SU-DHL-6 (cell line): Measurements from ENCODE around the gene XYLT1.

Experiments used
- H2AFZ ChIP-seq: fragments of 200-600 bp; sonication (generic); 2 replicates; pipeline ENCODE4 v1.6.1; 2014; ENCODE audit warnings: low read depth, mild to moderate bottlenecking, moderate library complexity, mixed read lengths, antibody characterized with exemption, low read length; ENCODE audit not compliant: severe bottlenecking
- H3F3A ChIP-seq: fragments of 200-600 bp; shearing (Covaris generic); 2 replicates; pipeline ENCODE4 v1.6.0; 2016; ENCODE audit warnings: antibody characterized with exemption, mild to moderate bottlenecking; ENCODE audit not compliant: insufficient read depth
- H3K27ac ChIP-seq: fragments of 200-600 bp; sonication (generic); 2 replicates; pipeline ENCODE4 v1.5.1; 2016; ENCODE audit warnings: low read depth, mild to moderate bottlenecking, low read length, moderate library complexity, mixed read lengths
- H3K27me3 ChIP-seq: fragments of 200-600 bp; sonication (generic), shearing (Covaris generic); 2 replicates; pipeline ENCODE4 v1.6.0; 2014; ENCODE audit warnings: mild to moderate bottlenecking, low read length
- H3K36me3 ChIP-seq: fragments of 200-600 bp; sonication (generic); 2 replicates; pipeline ENCODE4 v1.6.1; 2014; ENCODE audit warnings: mild to moderate bottlenecking, low read length, mixed read lengths
- H3K4me2 ChIP-seq: fragments of 300-600, 200-600 bp; shearing (Covaris generic), sonication (generic); 2 replicates; pipeline ENCODE4 v1.6.0; 2014; ENCODE audit warnings: low read length, low read depth, mild to moderate bottlenecking; ENCODE audit not compliant: poor library complexity, severe bottlenecking
- H3K4me3 ChIP-seq: fragments of 200-600 bp; sonication (generic); 2 replicates; pipeline ENCODE4 v1.5.1; 2014; ENCODE audit warnings: antibody characterized with exemption, low read length, mild to moderate bottlenecking, mixed read lengths; ENCODE audit not compliant: insufficient read depth, poor library complexity, severe bottlenecking
- H3K79me2 ChIP-seq: fragments of 200-600 bp; sonication (generic); 2 replicates; pipeline ENCODE4 v1.6.1; 2014; ENCODE audit warnings: mild to moderate bottlenecking, low read length, moderate library complexity; ENCODE audit not compliant: insufficient read depth
- H3K9ac ChIP-seq: fragments of 200-600 bp; sonication (generic); 2 replicates; pipeline ENCODE4 v1.7.0; 2014; ENCODE audit warnings: mild to moderate bottlenecking, low read length
- H3K9me2 ChIP-seq: fragments of 200-600 bp; sonication (generic); replicated peaks from 2 replicates; pipeline ENCODE4 v1.6.1; 2014; ENCODE audit warnings: low read length; ENCODE audit not compliant: insufficient read depth
- H3K9me3 ChIP-seq: fragments of 200-600 bp; sonication (generic); 2 replicates; pipeline ENCODE4 v1.6.1; 2014; ENCODE audit warnings: low read length, mixed read lengths; ENCODE audit not compliant: insufficient read depth
- H4K20me1 ChIP-seq: fragments of 200-600 bp; sonication (generic); 2 replicates; pipeline ENCODE4 v1.6.1; 2014; ENCODE audit warnings: low read depth, mild to moderate bottlenecking, antibody characterized with exemption, low read length, moderate library complexity, mixed read lengths
- CTCF ChIP-seq: fragments of 200-600 bp; sonication (generic); IDR thresholded peaks from one replicate; pipeline ENCODE4 v1.5.1; 2017; ENCODE audit warnings: antibody characterized with exemption, mild to moderate bottlenecking, low read length, moderate library complexity; ENCODE audit not compliant: insufficient read depth, poor library complexity, severe bottlenecking
- EZH2phosphoT487 ChIP-seq: fragments of 200-600 bp; sonication (generic), shearing (Covaris generic); conservative IDR thresholded peaks from 2 replicates; pipeline ENCODE4 v1.6.1; 2018; ENCODE audit warnings: mild to moderate bottlenecking, antibody characterized with exemption, low read length, moderate library complexity, mixed read lengths

XYLT1 gene

GRCh38 chr16:17375461-17376304 lies 95.1 kb downstream of the XYLT1 start:
- TF ChIP-seq CTCF (no peak), EZH2phosphoT487 (no peak)
- Histone ChIP-seq H4K20me1 (no peaks in the 10 kb centered on the region), H3K4me3 (no peak overlapping the region), H3K36me3 (no peaks in the 10 kb centered on the region), H3K9me2 (no peaks in the 10 kb centered on the region), H2AFZ (no peak overlapping the region), H3F3A (peaks cover 12% of the 10 kb centered on the region; the same call in 1 of the 2 replicates), H3K79me2 (peaks cover 17% of the 10 kb centered on the region), H3K27me3 (no peaks in the 10 kb centered on the region), H3K27ac (peak overlapping the region; percentile 44), H3K9ac (no peak overlapping the region; the same call in 1 of the 2 replicates), H3K9me3 (no peaks in the 10 kb centered on the region), H3K4me2 (no peak overlapping the region)

GRCh38 chr16:17374668-17375255 lies 96.0 kb downstream of the XYLT1 start:
- Histone ChIP-seq H2AFZ (no peak overlapping the region), H3K9me3 (no peaks in the 10 kb centered on the region), H3K9ac (no peak overlapping the region), H3F3A (peaks cover 22% of the 10 kb centered on the region), H3K27ac (peak overlapping the region; percentile 44; the same call in 1 of the 2 replicates), H3K4me3 (no peak overlapping the region), H4K20me1 (no peaks in the 10 kb centered on the region), H3K9me2 (no peaks in the 10 kb centered on the region), H3K27me3 (no peaks in the 10 kb centered on the region), H3K79me2 (peaks cover 17% of the 10 kb centered on the region), H3K36me3 (no peaks in the 10 kb centered on the region), H3K4me2 (no peak overlapping the region)
- no peak for TF ChIP-seq EZH2phosphoT487
- TF ChIP-seq CTCF: no peak

- Histone ChIP-seq H3K27ac (peak overlapping the region; percentile 14; the same call in 1 of the 2 replicates), H3K36me3 (no peaks in the 10 kb centered on the region), H3K27me3 (no peaks in the 10 kb centered on the region), H3K4me3 (no peak overlapping the region), H3K9ac (no peak overlapping the region), H4K20me1 (no peaks in the 10 kb centered on the region), H3F3A (peaks cover 34% of the 10 kb centered on the region), H2AFZ (no peak overlapping the region), H3K9me3 (no peaks in the 10 kb centered on the region), H3K9me2 (no peaks in the 10 kb centered on the region), H3K79me2 (peaks cover 8% of the 10 kb centered on the region), H3K4me2 (no peak overlapping the region)
- TF ChIP-seq CTCF (no peak), EZH2phosphoT487 (no peak)
Measured at GRCh38 chr16:17373533-17373932, 97.2 kb downstream of the XYLT1 start.
